CD14-positive monocyte (primary cell): Measurements from ENCODE around the gene DENND2D. TPM values are rescaled to one million over a fixed set of nuclear protein-coding genes. Genes with fewer than 3 reads are reported as not detected.

Experiments
- DNase-seq, 3 donors: peaks; one replicate each; pipeline ENCODE4 v3.0.0-alpha.2; 2011 to 2022
- H2AFZ ChIP-seq: 2 replicates; pipeline ENCODE4 v1.6.0; 2012; ENCODE audit warnings: mild to moderate bottlenecking, low read depth, low read length, inconsistent platforms; ENCODE audit not compliant: insufficient read depth, poor library complexity, severe bottlenecking
- H3K27ac ChIP-seq, 2 donors: 1 replicate in 1 of 2; 2 replicates in 1 of 2; pipeline ENCODE4 v1.5.1; 2012 to 2013; ENCODE audit warnings: low read length in 2 of 2, control low read depth in 1 of 2, inconsistent platforms in 1 of 2, low read depth in 1 of 2, mild to moderate bottlenecking in 1 of 2
- H3K27me3 ChIP-seq, 2 donors: one replicate each; pipeline versions ENCODE4 v1.6.0 to v1.6.1; 2011 to 2013; ENCODE audit warnings: low read length in 2 of 2; ENCODE audit not compliant: control insufficient read depth in 2 of 2, insufficient read depth in 2 of 2
- H3K36me3 ChIP-seq, 2 donors: replicated peaks in 1 of 2; 1 replicate in 1 of 2; 2 replicates in 1 of 2; pipeline versions ENCODE4 v1.5.1 to v1.6.1; 2012 to 2013; ENCODE audit warnings: low read length in 2 of 2, control low read depth in 1 of 2, inconsistent platforms in 1 of 2, mild to moderate bottlenecking in 1 of 2; ENCODE audit not compliant: insufficient read depth in 2 of 2, control insufficient read depth in 1 of 2
- H3K4me1 ChIP-seq, 2 donors: 1 replicate in 1 of 2; 2 replicates in 1 of 2; pipeline versions ENCODE4 v1.5.1 to v1.6.1; 2012 to 2013; ENCODE audit warnings: low read length in 2 of 2, control low read depth in 1 of 2, inconsistent platforms in 1 of 2, mild to moderate bottlenecking in 1 of 2, moderate library complexity in 1 of 2; ENCODE audit not compliant: insufficient read depth in 2 of 2, control insufficient read depth in 1 of 2
- H3K4me2 ChIP-seq: replicated peaks from 2 replicates; pipeline ENCODE3; 2012; ENCODE audit warnings: low read length, moderate library complexity, mild to moderate bottlenecking; ENCODE audit not compliant: poor library complexity, severe bottlenecking; ENCODE audit errors: extremely low read depth
- H3K4me3 ChIP-seq, 3 experiments: fragments of 200-600 bp in 1 of 3; sonication (generic) in 1 of 3; replicated peaks in 1 of 3; 1 replicate in 2 of 3; 2 replicates in 1 of 3; pipeline ENCODE4 v1.5.1; 2011 to 2013; ENCODE audit warnings: low read length in 3 of 3, mild to moderate bottlenecking in 3 of 3, control low read depth in 2 of 3, low read depth in 2 of 3, inconsistent platforms in 1 of 3, moderate library complexity in 1 of 3
- H3K79me2 ChIP-seq: 2 replicates; pipeline ENCODE4 v1.6.0; 2012; ENCODE audit warnings: mild to moderate bottlenecking, control low read depth, inconsistent platforms, low read length, moderate library complexity; ENCODE audit not compliant: insufficient read depth
- H3K9ac ChIP-seq: 2 replicates; pipeline ENCODE4 v1.6.0; 2017; ENCODE audit warnings: low read length, mild to moderate bottlenecking; ENCODE audit not compliant: insufficient read depth, poor library complexity, severe bottlenecking
- H3K9me3 ChIP-seq, 2 donors: replicated peaks in 1 of 2; 1 replicate in 1 of 2; 2 replicates in 1 of 2; pipeline versions ENCODE4 v1.5.1 to v1.6.1; 2012 to 2013; ENCODE audit warnings: low read length in 2 of 2, control low read depth in 1 of 2; ENCODE audit not compliant: control insufficient read depth in 1 of 2, insufficient read depth in 1 of 2
- H4K20me1 ChIP-seq: 2 replicates; pipeline ENCODE4 v1.6.0; 2012; ENCODE audit warnings: mild to moderate bottlenecking, low read length, control low read depth, moderate library complexity; ENCODE audit not compliant: insufficient read depth
- H3K27ac Mint-ChIP-seq, 7 donors: one replicate each; pipeline ENCODE4 v1.8.0; 2020; ENCODE audit warnings: mild to moderate bottlenecking in 7 of 7, mixed read lengths in 7 of 7, moderate library complexity in 6 of 7, inconsistent platforms in 2 of 7
- H3K27me3 Mint-ChIP-seq, 3 donors: one replicate each; pipeline ENCODE4 v1.8.0; 2021 to 2022; ENCODE audit warnings: low read depth in 3 of 3, mild to moderate bottlenecking in 3 of 3, mixed read lengths in 3 of 3, moderate library complexity in 3 of 3, inconsistent platforms in 1 of 3
- H3K36me3 Mint-ChIP-seq, 2 donors: one replicate each; pipeline ENCODE4 v1.8.0; 2020; ENCODE audit warnings: mixed read lengths in 2 of 2, inconsistent platforms in 1 of 2, mild to moderate bottlenecking in 1 of 2
- H3K4me1 Mint-ChIP-seq: one replicate; pipeline ENCODE4 v1.8.0; 2020; ENCODE audit warnings: mild to moderate bottlenecking, mixed read lengths
- H3K4me3 Mint-ChIP-seq, 2 donors: one replicate each; pipeline ENCODE4 v1.8.0; 2020; ENCODE audit warnings: mild to moderate bottlenecking in 2 of 2, mixed read lengths in 2 of 2, moderate library complexity in 1 of 2
- H3K9me3 Mint-ChIP-seq, 7 donors: one replicate each; pipeline ENCODE4 v1.8.0; 2020 to 2022; ENCODE audit warnings: mixed read lengths in 7 of 7, mild to moderate bottlenecking in 6 of 7, moderate library complexity in 6 of 7, inconsistent platforms in 2 of 7
- WGBS: methylation state at CpG from one replicate; pipeline ENCODE4 v1.1.5; 2013; ENCODE audit warnings: missing lambda C conversion rate; ENCODE audit not compliant: insufficient coverage; 5-methylcytosine and 5-hydroxymethylcytosine counted together
- intact Hi-C, 2 donors: fragments of 100-400 bp; cut with micrococcal nuclease; formaldehyde crosslinking; loops; one replicate each; pipeline versions ENCODE4 v1.15.0 to v1.15.1; 2023
- polyA plus RNA-seq, 3 donors: library from polyadenylated mRNA; depleted of rRNA in 1 of 3; unstranded in 2 of 3; stranded (reverse) in 1 of 3; fragments of 300-500 nt in 2 of 3; fragments of >200 nt in 1 of 3; fragmentation: Illumina TruSeq in 2 of 3; gene quantifications; 1 replicate in 2 of 3; 2 replicates in 1 of 3; pipeline ENCODE4 v1.2.3, GENCODE V29; 2012 to 2021
- TF ChIP-seq, protein P1 (sequence below): fragments of 200-600 bp; IDR thresholded peaks from one replicate; pipeline ENCODE4 v1.8.0; 2022; ENCODE audit warnings: antibody characterized with exemption, mild to moderate bottlenecking

Gene DENND2D
- polyA plus RNA-seq, 3 donors = 19.1 to 24.0 (median 22.4) TPM

GRCh38 chr1:111204983-111205713 lies 4.7 kb upstream of the DENND2D start:
- Mint-ChIP-seq H3K27me3 (peaks cover 0 to 2% (median 0%) of the 10 kb centered on the region in 3 donors), H3K36me3 (peaks cover 2 to 3% of the 10 kb centered on the region in 2 donors), H3K27ac (peak overlapping the region; percentile 86 to 98 (median 95)), H3K4me3 (peak overlapping the region; percentile 83 to 90), H3K4me1 (peaks cover 73% of the 10 kb centered on the region), H3K9me3 (peaks cover 0 to 2% (median 0%) of the 10 kb centered on the region in 7 donors)
- Histone ChIP-seq H3K4me3 (peak overlapping the region; percentile 23 to 77 (median 43)), H3K27me3 (no peaks in the 10 kb centered on the region), H3K4me2 (peak overlapping the region; percentile 90), H4K20me1 (no peaks in the 10 kb centered on the region), H3K4me1 (peaks cover 70 to 77% of the 10 kb centered on the region in 2 donors), H3K9me3 (no peaks in the 10 kb centered on the region), H3K79me2 (peaks cover 26% of the 10 kb centered on the region), H3K9ac (peak overlapping the region; percentile 78), H3K36me3 (no peaks in the 10 kb centered on the region), H3K27ac (peak overlapping the region; percentile 89 to 93), H2AFZ (peak overlapping the region; percentile 78)
- TF ChIP-seq, protein P1, sequence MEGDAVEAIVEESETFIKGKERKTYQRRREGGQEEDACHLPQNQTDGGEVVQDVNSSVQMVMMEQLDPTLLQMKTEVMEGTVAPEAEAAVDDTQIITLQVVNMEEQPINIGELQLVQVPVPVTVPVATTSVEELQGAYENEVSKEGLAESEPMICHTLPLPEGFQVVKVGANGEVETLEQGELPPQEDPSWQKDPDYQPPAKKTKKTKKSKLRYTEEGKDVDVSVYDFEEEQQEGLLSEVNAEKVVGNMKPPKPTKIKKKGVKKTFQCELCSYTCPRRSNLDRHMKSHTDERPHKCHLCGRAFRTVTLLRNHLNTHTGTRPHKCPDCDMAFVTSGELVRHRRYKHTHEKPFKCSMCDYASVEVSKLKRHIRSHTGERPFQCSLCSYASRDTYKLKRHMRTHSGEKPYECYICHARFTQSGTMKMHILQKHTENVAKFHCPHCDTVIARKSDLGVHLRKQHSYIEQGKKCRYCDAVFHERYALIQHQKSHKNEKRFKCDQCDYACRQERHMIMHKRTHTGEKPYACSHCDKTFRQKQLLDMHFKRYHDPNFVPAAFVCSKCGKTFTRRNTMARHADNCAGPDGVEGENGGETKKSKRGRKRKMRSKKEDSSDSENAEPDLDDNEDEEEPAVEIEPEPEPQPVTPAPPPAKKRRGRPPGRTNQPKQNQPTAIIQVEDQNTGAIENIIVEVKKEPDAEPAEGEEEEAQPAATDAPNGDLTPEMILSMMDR = no peak
- intact Hi-C loops = loop anchor here (5.0 to 10.0 kb wide), 6 partner anchors 63 to 560 kb away; partner anchors contain the start of genes CEPT1 (in 1 of the 2), DDX20 (in 1 of the 2), DRAM2 (in 1 of the 2) and INKA2 (in 1 of the 2)
- peak; percentile 37 to 68 (median 65) for DNase-seq
- 24% methylated on average over 6 of the region's 9 CpGs for WGBS

DNA sequence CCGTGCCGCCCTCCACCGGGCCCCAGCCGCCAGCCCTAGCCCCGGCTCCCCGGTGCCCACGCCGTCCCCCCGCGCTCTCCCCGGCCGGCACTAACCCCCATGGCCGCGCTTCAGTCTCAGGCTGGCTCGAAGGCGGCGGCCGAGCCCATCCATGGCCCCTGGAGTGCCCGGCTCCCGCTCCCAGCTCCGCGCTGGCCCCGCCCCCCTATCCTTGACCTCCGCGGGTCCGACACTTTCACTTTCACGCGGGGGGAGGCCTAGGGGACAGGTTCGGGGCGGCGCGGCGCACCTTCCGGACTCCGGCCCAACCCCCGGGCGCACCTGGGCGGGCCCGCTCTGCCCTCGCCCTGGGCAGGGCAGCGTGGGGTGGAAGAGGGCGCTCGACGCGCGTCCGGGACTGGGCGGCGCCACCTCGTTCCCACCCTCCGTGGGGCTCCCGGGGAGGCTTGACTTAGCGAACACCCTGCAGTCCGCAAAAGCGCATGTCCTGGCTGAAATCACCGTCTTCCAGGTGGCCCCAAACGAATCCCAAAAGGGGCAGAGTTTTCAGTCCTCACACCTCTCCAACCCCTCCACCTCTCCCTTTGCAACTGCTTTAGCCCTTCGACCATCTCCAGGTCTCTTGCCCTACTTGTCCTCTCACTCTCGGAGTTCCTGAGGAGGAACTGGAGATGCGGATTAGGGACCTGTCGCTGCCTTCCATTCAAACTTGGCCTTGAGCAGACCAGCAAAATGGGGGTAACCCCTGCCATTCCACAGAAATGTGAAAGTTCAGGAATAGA lies 3.9 kb upstream of the DENND2D start:
- peaks cover 81% of the 10 kb centered on the region for H3K4me1 Mint-ChIP-seq
- under 1% methylated on average over 57 of the region's 61 CpGs for WGBS

More for the DNA sequence above, 3.9 kb upstream of the DENND2D start:
- peak overlapping the region; percentile 89 to 93 for H3K27ac ChIP-seq
- no peaks in the 10 kb centered on the region for H3K27me3 ChIP-seq
- H3K36me3 ChIP-seq = no peaks in the 10 kb centered on the region
- no peaks in the 10 kb centered on the region for H4K20me1 ChIP-seq
- peak overlapping the region; percentile 78 for H3K9ac ChIP-seq
- H3K36me3 Mint-ChIP-seq = peaks cover 2 to 3% of the 10 kb centered on the region in 2 donors
- H3K79me2 ChIP-seq = peaks cover 29% of the 10 kb centered on the region
- H3K4me1 ChIP-seq = peaks cover 78 to 84% of the 10 kb centered on the region in 2 donors
- H3K4me2 ChIP-seq = peak overlapping the region; percentile 90
- TF ChIP-seq, protein P1 = no peak
- H3K27ac Mint-ChIP-seq = peak overlapping the region; percentile 86 to 98 (median 95)
- intact Hi-C loops = loop anchor here (5.0 to 10.0 kb wide), 4 partner anchors 327 to 560 kb away; partner anchors contain the start of genes INKA2 (in 1 of the 2) and RAP1A (in 1 of the 2)
- H3K27me3 Mint-ChIP-seq = peaks cover 0 to 2% (median 0%) of the 10 kb centered on the region in 3 donors
- H3K9me3 ChIP-seq = no peaks in the 10 kb centered on the region
- H3K4me3 ChIP-seq = peak overlapping the region; percentile 43 to 77 (median 44)
- peak in 2 of 3 donors; percentile 31 to 39 for DNase-seq
- peak overlapping the region; percentile 83 to 90 for H3K4me3 Mint-ChIP-seq
- H2AFZ ChIP-seq = peak overlapping the region; percentile 78
- H3K9me3 Mint-ChIP-seq = peaks cover 0 to 2% (median 0%) of the 10 kb centered on the region in 7 donors
